Colonic mucosa (tissue), 4 donors: Measurements from ENCODE around the gene NOC2L. TPM values are rescaled to one million over a fixed set of nuclear protein-coding genes. Genes with fewer than 3 reads are reported as not detected.

ENCODE experiments used
- DNase-seq: peaks from one replicate; pipeline ENCODE4 v3.0.0-alpha.2; 2020
- H3K27ac ChIP-seq: fragments of 200-600 bp; one replicate; pipeline ENCODE4 v1.8.0; 2021
- H3K27me3 ChIP-seq: fragments of 200-600 bp; one replicate; pipeline ENCODE4 v1.8.0; 2021
- H3K36me3 ChIP-seq: fragments of 200-600 bp; one replicate; pipeline ENCODE4 v1.8.0; 2021
- H3K4me1 ChIP-seq: fragments of 200-600 bp; one replicate; pipeline ENCODE4 v1.8.0; 2021; ENCODE audit warnings: mild to moderate bottlenecking
- H3K4me3 ChIP-seq: fragments of 200-600 bp; one replicate; pipeline ENCODE4 v1.8.0; 2021
- H3K9ac ChIP-seq, 2 donors: one replicate each; pipeline ENCODE4 v1.7.0; 2013; ENCODE audit warnings: control low read depth in 2 of 2, low read depth in 2 of 2, low read length in 2 of 2
- H3K9me3 ChIP-seq: fragments of 200-600 bp; one replicate; pipeline ENCODE4 v1.8.0; 2021
- CTCF ChIP-seq: fragments of 200-600 bp; IDR thresholded peaks from one replicate; pipeline ENCODE4 v1.8.0; 2022; ENCODE audit warnings: antibody characterized with exemption, mild to moderate bottlenecking
- intact Hi-C: fragments of 100-400 bp; cut with DNase I; formaldehyde crosslinking; loops from one replicate; pipeline ENCODE4 v1.14.1; 2022
- total RNA-seq, 2 donors: library from RNA; stranded (reverse); fragmentation: NEBNext Ultra II Directional in 1 of 2; extraction: Animal tissue kit (Norgen Biotek cat#: 25700) in 1 of 2; gene quantifications; one replicate each; pipeline ENCODE4 v1.2.1, GENCODE V29; 2021
- donor health status: healthy.
- donor health status: DM: no; HTN: no; CAD: no.
- donor health status: DM: no; HTN: no; CAD: no.

Gene NOC2L
- total RNA-seq, 2 donors from 2014 or later, result 46.9 to 127 TPM

GRCh38 chr1:998995-999724, 40.1 kb upstream of the NOC2L start:
- Histone ChIP-seq H3K9me3 (no peaks in the 10 kb centered on the region), H3K27me3 (peaks cover 14% of the 10 kb centered on the region), H3K36me3 (no peaks in the 10 kb centered on the region), H3K9ac (peak overlapping the region in 1 of 2 donors; percentile 73), H3K27ac (peak overlapping the region; percentile 50), H3K4me1 (peaks cover 5% of the 10 kb centered on the region), H3K4me3 (peak overlapping the region; percentile 54)
- DNase-seq, result peak; percentile 54
- intact Hi-C loops, result no loop called here
- no peak for TF ChIP-seq CTCF

GRCh38 chr1:998745-998994, 39.6 kb upstream of the NOC2L start:
- no peak for DNase-seq
- Histone ChIP-seq H3K27ac (no peak overlapping the region), H3K9me3 (no peaks in the 10 kb centered on the region), H3K4me1 (peaks cover 5% of the 10 kb centered on the region), H3K4me3 (peak overlapping the region; percentile 54), H3K36me3 (no peaks in the 10 kb centered on the region), H3K27me3 (peaks cover 14% of the 10 kb centered on the region), H3K9ac (peak overlapping the region in 1 of 2 donors; percentile 73)
- no peak for TF ChIP-seq CTCF
- intact Hi-C loops, result no loop called here

GRCh38 chr1:997993-998744, 39.1 kb upstream of the NOC2L start:
- no peak for TF ChIP-seq CTCF
- peaks cover 14% of the 10 kb centered on the region for H3K27me3 ChIP-seq
- no peak overlapping the region for H3K27ac ChIP-seq
- H3K4me3 ChIP-seq, result peak overlapping the region; percentile 54
- no peak overlapping the region for H3K9ac ChIP-seq
- H3K36me3 ChIP-seq, result no peaks in the 10 kb centered on the region
- H3K4me1 ChIP-seq, result peaks cover 5% of the 10 kb centered on the region
- intact Hi-C loops, result no loop called here
- DNase-seq, result no peak
- no peaks in the 10 kb centered on the region for H3K9me3 ChIP-seq

- H3K4me1 ChIP-seq, result peaks cover 5% of the 10 kb centered on the region
- intact Hi-C loops, result no loop called here
- no peak overlapping the region for H3K9ac ChIP-seq
- no peak for DNase-seq
- no peak for TF ChIP-seq CTCF
- no peak overlapping the region for H3K27ac ChIP-seq
- H3K4me3 ChIP-seq, result no peak overlapping the region
- H3K27me3 ChIP-seq, result peaks cover 14% of the 10 kb centered on the region
- no peaks in the 10 kb centered on the region for H3K9me3 ChIP-seq
- no peaks in the 10 kb centered on the region for H3K36me3 ChIP-seq
These were observed 38.6 kb upstream of the NOC2L start for GRCh38 chr1:997713-997992.

- peaks cover 14% of the 10 kb centered on the region for H3K27me3 ChIP-seq
- no peak overlapping the region for H3K9ac ChIP-seq
These were observed 38.0 kb upstream of the NOC2L start for GRCh38 chr1:996851-997712.

More at GRCh38 chr1:996851-997712, 38.0 kb upstream of the NOC2L start:
- Histone ChIP-seq H3K9me3 (no peaks in the 10 kb centered on the region), H3K27ac (no peak overlapping the region), H3K36me3 (no peaks in the 10 kb centered on the region), H3K4me1 (peaks cover 5% of the 10 kb centered on the region), H3K4me3 (no peak overlapping the region)
- TF ChIP-seq CTCF, result no peak
- intact Hi-C loops, result no loop called here
- no peak for DNase-seq
